NCI-H2227 treated with DMSO at 0.1 percent for 48 hours (cell line): ENCODE data around the gene MCAM.

Experiments
- DNase-seq: peaks from one replicate; lab custom pipeline; 2025; lab: John Stamatoyannopoulos, UW

The MCAM gene, protein sequence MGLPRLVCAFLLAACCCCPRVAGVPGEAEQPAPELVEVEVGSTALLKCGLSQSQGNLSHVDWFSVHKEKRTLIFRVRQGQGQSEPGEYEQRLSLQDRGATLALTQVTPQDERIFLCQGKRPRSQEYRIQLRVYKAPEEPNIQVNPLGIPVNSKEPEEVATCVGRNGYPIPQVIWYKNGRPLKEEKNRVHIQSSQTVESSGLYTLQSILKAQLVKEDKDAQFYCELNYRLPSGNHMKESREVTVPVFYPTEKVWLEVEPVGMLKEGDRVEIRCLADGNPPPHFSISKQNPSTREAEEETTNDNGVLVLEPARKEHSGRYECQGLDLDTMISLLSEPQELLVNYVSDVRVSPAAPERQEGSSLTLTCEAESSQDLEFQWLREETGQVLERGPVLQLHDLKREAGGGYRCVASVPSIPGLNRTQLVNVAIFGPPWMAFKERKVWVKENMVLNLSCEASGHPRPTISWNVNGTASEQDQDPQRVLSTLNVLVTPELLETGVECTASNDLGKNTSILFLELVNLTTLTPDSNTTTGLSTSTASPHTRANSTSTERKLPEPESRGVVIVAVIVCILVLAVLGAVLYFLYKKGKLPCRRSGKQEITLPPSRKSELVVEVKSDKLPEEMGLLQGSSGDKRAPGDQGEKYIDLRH

DNA sequence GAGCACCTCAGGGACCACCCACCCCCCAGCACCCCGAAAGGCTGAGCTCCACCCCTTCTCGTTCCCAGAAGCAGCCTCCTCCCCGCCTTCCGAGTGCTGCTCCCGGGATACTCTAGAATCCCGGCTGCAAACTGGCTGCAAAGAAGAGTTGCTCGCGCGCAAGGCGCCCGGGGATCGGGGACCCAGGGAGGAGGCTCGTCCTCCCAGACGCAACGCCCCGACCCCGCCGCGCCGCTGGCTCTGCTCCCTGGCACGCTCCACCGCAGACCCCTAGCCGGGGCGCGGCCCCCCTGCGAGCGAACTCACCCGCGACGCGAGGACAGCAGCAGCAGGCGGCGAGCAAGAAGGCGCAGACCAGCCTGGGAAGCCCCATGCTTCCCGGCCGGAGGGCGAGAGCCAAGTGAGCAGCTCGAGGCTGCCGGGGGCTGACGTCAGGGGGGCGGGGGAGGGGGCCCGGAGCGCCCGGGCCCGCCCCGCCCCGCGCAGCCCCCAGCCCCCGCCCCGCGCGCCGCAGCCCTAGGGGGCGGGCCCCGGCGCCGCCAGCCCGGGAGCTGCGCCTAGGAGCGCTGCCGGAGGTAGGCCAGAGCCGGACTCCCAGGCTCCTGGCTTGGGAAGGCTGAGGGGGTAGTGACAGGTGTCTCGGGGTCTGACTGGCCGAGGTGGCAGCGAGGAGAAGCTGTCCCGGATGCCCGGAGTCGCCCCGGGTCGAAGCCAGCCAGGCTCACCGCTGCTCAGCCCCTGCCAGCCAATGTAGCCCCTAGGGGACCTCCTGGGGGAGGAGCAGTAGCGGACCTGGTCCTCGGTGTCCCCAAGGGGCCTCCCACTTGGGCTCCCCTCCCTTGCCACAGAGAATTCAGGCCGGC lies at the start of gene MCAM:
Gene MCAM, minus strand, starts transcription at position 402 of the 863 bp plus-strand sequence. Its CDS starts 29 bp downstream, at position 373.
- no peak for DNase-seq

DNA sequence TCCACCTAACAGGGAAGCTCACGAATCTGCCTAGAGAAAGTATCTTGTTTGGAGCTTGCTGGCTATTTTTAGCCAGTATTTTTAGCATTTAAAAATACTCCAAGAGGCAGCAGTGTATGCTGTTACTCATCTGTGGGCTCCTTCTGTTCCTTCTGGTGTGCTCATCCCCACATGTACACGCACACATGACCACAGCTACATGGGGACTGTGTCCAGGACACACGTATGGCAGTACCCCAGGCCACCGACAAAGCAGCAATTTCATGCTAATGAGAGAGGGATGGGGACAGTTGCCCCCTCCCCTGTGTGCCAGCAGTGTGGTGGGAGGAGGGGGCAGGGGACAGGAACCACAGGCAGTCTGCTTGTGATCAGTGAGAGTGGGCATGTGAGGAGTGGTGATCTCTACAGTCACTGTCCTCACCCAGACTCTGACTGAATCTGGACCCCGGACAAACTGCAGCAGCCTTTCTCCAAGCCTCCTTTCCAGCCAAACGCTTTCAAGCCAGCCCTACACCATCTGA lies 48.2 kb upstream of the MCAM start:
- DNase-seq: no peak

DNA sequence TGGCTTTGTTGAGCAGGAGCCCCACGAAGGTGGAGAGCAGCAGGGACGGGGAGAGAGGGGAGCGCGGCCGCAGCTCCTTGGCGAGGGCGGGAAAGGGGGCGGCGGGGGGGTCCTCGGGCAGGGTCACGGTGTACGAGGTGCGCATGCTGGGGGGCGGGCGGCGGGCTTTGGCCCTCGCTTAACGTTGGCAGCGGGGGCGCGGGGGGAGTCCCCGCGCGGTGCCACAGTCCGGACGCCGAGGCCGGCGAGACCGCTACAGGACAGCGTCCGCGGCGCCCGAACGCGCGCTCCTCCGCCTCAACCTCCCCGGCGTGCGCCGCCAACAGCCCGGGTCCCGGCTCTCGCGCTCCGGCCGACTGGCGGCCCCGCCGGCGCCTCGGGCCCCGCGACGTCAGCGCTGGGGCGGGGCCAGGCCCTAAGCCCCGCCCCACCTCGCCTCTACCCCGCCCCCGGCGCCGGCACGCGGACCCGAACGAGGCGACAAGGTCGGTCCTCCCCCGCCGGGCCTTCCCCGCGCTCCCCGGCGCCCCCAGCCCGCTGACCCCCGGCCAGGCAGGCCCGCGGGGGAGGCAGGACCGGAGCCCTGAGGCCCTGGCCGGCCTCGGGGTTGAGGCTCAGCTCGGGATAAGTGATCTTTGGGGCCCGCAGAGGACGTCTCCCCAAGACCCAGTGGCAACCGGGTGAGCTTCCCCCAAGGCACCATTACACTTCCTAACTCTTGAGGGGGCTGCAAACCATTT lies 47.1 kb upstream of the MCAM start:
- DNase-seq: no peak

DNA sequence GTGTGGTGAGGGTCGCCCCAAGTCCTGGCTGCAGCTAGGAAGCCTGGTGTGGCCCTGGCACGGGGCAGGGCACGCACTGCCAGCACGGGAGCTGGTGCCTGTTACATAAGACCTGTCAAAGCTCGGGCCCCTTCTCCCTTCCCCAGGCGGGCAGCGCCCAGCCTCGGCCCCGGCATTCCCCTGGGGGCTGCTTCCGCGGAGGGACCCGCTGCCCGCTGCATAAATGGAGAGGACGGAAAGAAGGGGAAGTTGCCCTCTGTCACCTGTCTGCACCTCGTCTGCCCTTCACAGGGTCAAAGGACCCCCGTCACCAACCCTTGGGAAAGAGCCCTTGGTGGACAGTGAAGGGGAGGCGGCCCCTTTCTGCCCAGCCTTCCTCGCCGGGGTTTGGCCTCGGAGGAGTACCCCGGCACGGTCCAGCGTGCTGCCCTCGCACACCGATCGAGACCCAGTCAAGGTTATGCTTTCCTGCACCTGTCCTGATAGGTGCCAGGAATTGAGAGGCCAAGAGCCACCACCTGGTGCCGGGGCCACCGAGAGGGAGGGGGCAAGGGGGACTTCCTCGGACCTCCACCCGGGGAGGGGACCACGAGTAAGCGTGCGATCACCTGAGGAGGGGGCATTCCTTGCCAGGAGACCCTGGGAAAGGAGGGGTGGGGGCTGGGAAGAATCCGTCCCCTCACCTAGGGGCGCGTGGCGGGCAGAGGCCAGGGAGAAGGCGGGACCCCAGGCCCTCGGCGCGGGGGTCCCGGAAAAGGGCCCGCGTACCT lies 46.3 kb upstream of the MCAM start:
- no peak for DNase-seq

DNA sequence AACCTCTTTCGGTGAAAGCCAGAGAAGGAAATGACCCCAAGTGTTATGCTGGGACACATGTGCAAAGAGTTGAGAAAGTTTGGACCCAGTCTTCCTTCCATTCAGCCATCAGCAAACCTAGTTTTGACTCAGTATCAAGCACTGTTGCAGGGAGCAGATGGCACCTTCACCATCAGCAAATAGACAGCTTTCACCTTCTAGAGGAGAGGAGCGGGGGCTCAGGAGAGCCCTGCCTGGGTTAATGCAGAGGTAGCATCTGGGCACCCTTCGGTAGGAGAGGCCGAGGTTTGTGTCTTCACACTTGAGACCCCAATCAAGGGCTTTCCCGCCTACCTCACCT lies 45.8 kb upstream of the MCAM start:
- DNase-seq: no peak

DNA sequence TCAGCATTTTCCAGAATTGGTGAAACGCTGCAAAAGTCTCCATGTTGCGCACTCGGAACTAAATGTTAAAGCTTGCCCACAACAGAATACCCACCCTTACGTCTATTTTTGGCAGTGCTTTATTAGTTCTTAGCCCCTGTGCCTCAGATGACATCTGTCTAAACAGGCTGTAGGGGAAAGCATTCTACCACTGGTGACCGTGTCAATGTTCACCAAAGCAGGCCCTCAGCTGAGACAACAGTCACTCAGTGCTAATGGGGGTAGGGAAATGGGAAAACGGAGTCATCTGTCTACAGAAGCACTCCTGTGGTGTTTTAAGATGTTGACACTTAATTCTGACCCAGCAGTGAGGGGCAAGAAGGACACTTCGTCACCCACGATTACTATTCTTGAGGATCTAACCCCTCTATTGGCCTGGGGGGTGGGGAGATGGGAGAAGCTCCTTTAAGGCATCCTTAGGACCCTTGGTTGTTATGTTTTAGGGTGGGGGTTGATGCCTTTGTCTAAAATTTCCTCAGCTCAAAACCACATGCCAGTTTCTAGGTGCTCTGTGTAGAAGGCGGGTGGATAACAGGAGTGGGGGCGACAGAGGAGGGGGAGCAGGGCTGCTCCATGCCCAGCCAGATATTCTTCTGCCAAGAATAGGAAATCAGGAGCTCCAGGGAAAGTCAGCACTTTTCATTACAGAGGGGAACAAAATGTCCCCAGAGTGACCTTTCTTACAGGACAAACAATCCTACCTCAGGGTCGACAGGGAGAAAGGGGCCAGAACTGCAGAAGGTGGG lies 45.2 kb upstream of the MCAM start:
- DNase-seq: no peak

DNA sequence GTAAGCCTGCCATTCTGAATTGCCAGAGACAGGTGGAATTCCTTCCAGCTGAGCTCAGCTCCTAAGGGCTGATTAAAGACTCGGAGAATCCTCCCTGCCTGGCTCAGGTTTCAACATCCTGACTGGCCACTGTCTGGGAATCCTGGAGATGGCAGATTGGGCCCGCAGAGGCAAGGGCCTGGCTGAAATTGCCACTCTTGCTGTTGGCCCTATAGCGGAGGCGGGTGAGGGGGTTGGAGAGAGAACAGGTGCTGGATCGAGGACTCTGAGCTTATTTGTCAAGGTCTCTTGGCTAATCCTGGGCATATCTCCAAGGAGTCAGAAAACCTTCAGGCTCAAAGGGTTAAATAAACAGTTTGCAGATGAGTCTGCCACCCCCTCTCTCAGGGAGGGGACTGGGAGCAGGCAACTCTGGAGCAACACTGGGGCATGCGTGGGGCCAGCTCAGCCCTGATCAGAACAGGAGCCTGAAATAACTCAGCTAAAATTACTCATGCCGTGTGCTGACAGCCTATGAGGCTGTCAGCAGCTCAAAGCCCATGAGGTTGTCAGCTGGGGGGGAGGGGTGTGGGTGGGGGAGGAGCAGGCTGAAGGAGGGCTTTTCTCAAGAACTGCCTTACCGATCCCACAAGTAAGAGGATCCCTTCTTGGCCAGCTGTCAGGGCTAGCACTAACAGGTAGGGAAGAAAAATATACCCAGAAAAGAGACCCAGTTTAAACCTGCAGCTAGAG lies 44.3 kb upstream of the MCAM start:
- DNase-seq: peak; percentile 36

DNA sequence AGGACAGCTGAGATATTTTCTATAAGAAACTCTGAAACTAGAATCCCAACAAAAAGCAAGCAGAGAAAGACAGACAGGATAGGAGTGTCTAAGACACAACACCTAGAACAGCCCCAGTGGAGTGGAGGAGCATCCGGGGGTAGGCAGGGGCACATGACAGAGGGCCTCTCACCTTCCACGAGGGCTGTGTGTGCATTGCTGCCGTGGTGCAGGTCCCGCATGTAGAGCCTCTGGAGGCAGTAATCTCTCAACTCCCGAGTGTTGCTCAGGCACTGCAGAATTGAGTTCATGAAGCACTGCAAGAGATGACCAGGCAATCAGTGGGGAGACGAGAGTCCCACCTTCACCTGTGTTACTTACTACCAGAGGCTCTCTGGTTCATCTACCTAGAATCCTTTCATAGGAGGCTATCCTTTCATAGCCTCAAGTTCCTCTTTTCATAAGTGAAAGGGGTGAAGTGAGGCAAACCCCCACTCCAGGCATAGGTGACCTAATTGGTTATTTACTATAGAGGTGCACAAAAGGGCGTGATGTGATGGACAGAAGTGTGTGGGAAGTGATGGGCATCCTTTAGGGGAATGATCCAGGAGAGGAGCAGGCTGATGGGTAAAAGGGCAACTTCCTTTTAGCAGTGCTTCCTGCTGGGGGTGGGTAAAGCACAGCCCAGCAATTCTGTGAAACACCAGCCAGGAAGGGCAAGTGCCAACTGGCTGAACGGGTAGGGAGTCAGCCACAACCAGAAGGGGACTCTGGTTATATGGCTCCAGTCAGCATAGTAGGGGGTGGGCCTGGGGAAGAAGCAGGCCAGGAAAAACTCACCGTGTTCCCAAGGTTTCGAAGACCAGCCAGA lies 42.7 kb upstream of the MCAM start:
- no peak for DNase-seq

DNA sequence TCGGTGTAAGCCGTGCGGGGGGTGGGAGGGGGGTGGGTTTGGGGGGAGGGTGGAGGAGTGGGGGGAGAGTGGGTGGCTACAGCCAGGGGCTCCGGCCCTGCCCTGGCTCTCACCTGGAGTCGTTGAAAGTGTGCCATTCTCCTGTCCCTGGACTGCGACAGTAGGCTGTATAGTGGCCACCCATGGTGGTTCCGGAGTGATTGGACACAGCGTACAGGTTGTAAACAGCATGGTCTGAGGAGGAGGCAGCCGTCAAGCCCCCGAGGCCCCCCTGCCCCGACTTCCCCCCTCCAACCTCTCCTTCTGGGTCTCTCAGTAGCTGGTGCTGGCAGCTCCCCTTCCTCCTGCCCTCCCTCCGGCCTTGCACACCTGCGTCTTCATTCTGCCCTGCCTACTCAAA lies 40.1 kb upstream of the MCAM start:
- no peak for DNase-seq

DNA sequence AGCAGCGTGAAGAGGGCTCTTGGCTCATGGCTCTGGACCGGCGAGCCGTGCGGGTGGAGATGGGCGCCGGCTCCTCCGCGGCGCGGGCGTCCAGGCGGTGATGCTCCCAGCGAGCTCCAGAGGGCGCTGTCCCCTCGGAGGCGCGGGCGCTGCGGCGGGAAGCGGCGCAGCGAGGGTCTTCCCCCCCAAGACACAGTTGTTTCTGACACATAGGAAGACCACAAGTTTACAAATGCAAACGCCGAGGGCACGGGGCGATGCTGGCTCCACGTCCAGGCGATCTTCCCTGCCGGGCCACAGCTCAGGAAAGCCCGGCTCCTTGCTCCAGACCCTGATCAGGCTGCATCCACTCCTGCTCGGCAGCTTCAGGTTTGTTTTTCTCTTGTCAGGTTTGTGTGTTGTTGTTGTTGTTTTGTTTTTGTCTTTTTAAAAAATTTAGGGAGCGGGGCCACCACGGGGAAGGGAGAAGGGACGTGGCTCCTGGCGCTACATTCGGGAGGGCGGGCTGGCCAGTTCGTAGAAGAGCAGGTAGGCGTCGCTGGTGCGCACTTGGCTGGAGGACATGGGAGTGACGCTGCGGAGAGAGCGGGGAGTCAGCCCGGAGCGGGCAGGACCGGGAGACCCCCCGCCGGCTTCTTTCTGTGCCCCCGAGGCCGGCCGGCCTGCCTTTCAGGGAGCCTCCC lies 39.6 kb upstream of the MCAM start:
- no peak for DNase-seq

DNA sequence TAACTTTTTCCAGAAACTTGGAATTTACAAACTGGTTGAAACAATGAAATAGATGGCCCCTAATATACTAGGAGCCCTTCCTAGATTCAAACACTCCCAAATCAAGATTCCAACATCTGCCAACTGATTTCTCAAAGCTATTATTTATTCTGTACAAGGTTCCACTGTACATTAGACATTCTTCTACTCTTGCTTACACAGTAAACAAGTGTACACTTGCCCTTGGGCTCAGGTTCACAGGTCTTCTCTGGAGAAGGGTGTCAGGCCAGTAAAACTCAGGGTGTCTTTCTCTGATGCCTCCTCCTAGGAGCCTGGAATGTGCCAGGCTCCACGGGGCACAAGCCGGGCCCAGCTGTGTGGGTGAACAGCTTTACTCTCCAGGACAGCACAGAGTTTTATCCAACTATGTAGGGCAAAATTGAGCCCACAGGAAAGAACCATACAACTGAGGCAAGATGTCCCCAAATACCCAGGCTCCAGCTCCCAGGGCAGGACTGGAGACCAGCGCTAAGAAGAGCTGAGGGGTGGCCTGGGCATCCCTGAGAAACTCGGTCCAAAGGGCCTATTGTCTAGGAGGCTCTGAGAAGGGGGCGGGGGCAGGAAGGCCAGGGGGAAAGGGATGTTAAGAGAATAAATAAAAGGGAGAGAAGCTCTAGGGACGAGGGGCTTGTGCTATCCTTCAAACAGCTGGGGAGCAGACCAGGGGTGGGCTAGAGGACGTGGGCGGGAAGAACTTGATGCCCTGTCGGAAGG lies 38.3 kb upstream of the MCAM start:
- no peak for DNase-seq

DNA sequence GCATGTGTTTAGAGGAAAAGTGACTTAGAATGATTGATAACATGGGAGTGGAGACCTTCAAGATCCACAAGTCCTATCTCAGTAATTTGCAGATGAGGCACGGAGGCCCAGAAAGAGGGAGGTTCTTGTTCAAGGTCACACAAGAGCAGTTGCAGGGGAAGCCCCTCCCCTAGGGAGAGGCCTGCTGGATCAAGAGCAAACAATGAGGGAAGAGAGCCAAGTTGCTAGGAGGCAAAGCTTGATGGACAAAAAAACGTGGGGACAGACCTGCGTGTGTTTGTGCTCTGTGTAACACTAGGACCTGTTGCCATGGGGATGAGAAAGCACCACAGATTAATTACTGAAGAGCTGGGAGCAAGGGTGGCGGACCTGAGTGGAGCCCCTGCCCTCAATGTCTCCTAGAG lies 35.9 kb upstream of the MCAM start:
- no peak for DNase-seq

DNA sequence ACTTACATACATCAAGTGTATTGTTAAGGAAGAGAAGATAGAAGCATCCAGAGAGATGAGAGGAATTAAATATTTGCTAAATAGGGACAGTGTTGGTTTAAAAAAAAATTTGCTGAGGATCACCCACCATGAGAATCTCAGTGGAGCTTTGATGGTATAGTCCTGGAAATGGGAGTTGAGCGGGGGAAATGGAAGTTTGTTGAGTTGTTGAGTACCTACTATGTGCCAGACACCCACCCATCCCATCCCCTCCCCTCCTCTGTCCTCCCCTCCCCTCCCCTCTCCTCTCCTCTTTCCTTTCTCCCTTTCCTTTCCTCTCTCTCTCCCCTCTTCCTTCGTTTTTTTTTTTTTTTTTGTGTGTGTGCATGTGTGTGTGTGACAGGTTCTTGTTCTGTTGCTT lies 34.3 kb upstream of the MCAM start:
- DNase-seq: no peak

DNA sequence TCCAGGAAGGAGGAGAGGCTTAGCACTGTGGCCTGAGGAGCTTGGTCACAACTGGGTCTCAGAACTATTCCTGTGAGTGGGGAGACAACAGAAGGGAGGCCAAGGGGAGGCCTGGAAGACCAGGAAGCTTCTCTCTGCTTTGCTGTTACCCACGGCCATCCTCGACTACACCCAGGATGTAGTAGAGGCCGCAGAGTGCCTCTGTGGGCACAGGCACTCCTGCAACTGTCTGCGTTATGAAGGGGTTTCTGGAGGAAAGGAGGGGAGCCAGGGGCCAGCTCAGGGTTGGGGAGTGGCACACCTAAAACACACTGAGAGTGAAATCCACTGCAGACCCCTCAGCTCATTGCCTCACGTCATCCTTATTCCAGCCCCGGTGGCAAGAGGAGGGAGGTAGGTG lies 33.4 kb upstream of the MCAM start:
- DNase-seq: no peak

DNA sequence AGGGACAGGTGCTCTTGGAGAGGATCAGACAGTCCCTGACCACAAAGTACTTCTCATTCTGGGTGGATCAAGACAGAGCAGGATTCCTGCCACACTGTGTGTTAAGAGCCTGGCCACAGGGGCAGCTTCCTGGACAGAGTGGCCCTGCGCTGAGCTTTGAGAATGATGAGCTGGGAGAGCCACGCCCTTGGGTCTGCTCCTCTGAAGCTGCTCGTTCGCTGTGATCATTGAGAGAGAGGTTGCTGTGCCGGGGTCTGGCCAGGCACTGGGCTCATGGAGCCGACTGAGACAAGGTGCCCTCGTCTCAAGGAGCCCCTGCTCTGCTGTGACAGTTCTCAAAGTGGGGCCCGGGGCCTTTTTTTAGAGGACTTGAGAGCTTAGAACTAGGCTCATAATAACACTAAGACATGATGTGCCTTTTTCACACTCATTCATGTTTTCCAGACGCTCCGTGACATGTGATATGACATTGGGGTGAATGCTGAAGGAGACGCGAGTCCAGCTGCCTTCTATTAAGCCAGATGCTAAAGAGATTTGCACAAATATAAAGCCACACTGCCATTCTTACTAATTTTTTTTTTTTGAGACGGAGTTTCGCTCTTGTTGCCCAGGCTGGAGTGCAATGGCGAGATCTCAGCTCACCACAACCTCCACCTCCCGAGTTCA lies 31.1 kb upstream of the MCAM start:
- DNase-seq: no peak

DNA sequence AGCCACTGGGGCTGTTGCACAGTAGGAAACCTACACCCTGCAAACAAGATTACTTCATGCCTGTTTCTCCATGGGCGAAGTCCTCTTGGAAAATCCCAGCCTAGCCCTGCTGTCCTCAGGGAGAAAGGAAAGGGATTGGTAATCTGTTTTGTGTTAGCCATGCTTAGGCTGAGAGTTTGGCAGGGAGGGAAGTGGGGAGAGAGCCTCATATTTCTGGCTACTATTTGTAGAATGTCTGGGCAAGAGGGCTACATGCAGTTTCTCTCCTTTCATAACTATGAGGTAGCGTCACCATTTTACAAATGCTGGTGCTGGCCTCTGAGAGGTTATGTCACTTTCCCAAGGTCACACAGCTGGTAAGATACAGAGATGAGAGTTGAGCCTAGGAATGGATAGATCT lies 30.3 kb upstream of the MCAM start:
- DNase-seq: no peak

DNA sequence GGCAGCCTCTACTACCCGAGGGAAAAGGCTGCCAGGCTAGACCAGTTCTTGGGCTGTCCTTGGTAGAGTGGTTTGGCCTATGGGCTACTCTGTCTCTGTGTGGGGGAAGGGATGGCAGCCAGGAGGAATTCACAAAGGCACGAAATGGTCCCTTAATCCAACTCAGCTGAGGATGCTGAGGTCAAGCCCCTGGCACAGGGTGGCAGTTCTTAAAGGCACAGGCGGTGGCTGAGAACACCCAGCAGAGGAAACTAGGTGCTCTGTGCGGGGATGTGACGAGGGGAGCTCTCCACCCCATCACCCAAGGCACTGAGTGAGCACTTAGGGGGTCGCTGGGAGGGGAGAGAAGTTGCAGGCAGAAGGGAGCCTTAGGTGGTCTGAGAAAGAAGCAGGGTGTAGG lies 29.7 kb upstream of the MCAM start, which contains the start of gene MFRP:
Gene MFRP, minus strand, starts transcription at position 101 of the 400 bp plus-strand sequence. CDS start 192 bp downstream, outside the sequence.
- DNase-seq: no peak
